ENCODE measurements around the gene DBN1. TPM values are rescaled to one million over a fixed set of nuclear protein-coding genes. Genes with fewer than 3 reads are reported as not detected.

DBN1 gene
- polyA plus RNA-seq, 1 of the 3 experiments (the other 2 are of a cell fraction) = 244 TPM

GRCh38 chr5:177520916-177521513, 47.6 kb upstream of the DBN1 start (continued):
- TF ChIP-seq USF1 (IDR thresholded peaks at IDR 0.05; ENCODE audit: borderline replicate concordance, low read depth) (no peak), CHD2 (IDR thresholded peaks at IDR 0.05; ENCODE audit: low read length, partially characterized antibody) (no peak), FOXM1 (IDR thresholded peaks at IDR 0.05; ENCODE audit: low read depth) (no peak), EP300 (IDR thresholded peaks at IDR 0.05; ENCODE audit: borderline replicate concordance in 1 of 2, low read depth in 1 of 2, low read length in 1 of 2) (no peak), RAD21 (IDR thresholded peaks at IDR 0.05; ENCODE audit: low read length) (no peak), SIN3A (IDR thresholded peaks at IDR 0.05; ENCODE audit: borderline replicate concordance, low read depth, low read length) (no peak), JUND (IDR thresholded peaks at IDR 0.05) (no peak), NFIC (IDR thresholded peaks at IDR 0.05; ENCODE audit: borderline replicate concordance) (no peak), GATA2 (CRISPR knock-in tag; IDR thresholded peaks at IDR 0.05) (no peak), FOSL2 (IDR thresholded peaks at IDR 0.05; ENCODE audit: borderline replicate concordance, low read depth) (no peak)

- POLR2A ChIA-PET = no interaction called here
- Histone ChIP-seq H3K79me2 (ENCODE audit: insufficient read depth) (peaks cover 29% of the 10 kb centered on the region), H3K9me2 (no peaks in the 10 kb centered on the region), H3K4me2 (no peak overlapping the region), H3K36me3 (replicated peaks in 1 of 2; ENCODE audit: control insufficient read depth in 1 of 2, insufficient read depth in 2 of 2, low read length in 1 of 2) (peaks cover 16 to 56% of the 10 kb centered on the region in 2 experiments), H3K4me3 (ENCODE audit: low read depth in 2 of 2, low read length in 1 of 2) (no peak overlapping the region), H3F3A (replicated peaks; ENCODE audit: insufficient read depth) (peaks cover 10% of the 10 kb centered on the region), H3K4me1 (ENCODE audit: control insufficient read depth in 1 of 2, insufficient read depth in 2 of 2, low read depth in 1 of 2, low read length in 1 of 2) (peaks cover 6 to 15% of the 10 kb centered on the region in 2 experiments; a peak in 2 of 4 replicates), H3K27me3 (ENCODE audit: insufficient read depth) (no peaks in the 10 kb centered on the region), H2AFZ (ENCODE audit: low read depth) (no peak overlapping the region), H3K9ac (no peak overlapping the region), H3K27ac (ENCODE audit: low read depth in 2 of 2, low read length in 1 of 2) (no peak overlapping the region), H3K9me3 (no peaks in the 10 kb centered on the region), H4K20me1 (ENCODE audit: insufficient read depth) (no peaks in the 10 kb centered on the region)
- WGBS (ENCODE audit: low lambda C conversion rate) = 98% methylated on average over 3 of the region's 3 CpGs
- CTCF ChIA-PET = interaction anchor here (1.0 to 3.7 kb wide), 4 partner anchors 13 to 26 kb away, joined by 3 to 15 read pairs (median 3); no protein-coding TSS in a partner anchor
- DNase-seq = no peak
- TF ChIP-seq MEF2A (IDR thresholded peaks at IDR 0.05; ENCODE audit: borderline replicate concordance, low read depth) (no peak), CTCF (IDR thresholded peaks at IDR 0.05) (no peak), YY1 (IDR thresholded peaks at IDR 0.05; ENCODE audit: low read depth) (no peak), GABPA (IDR thresholded peaks at IDR 0.05; ENCODE audit: low read depth) (no peak), TCF12 (IDR thresholded peaks at IDR 0.05) (no peak), FOSL2 (IDR thresholded peaks at IDR 0.05; ENCODE audit: borderline replicate concordance, low read depth) (no peak), CHD2 (IDR thresholded peaks at IDR 0.05; ENCODE audit: low read length, partially characterized antibody) (no peak), RFX5 (IDR thresholded peaks at IDR 0.05; ENCODE audit: low read length) (no peak), SIN3A (IDR thresholded peaks at IDR 0.05; ENCODE audit: borderline replicate concordance, low read depth, low read length) (no peak), FOXJ3 (CRISPR knock-in tag; IDR thresholded peaks at IDR 0.05) (no peak), TAF1 (IDR thresholded peaks at IDR 0.05; ENCODE audit: borderline replicate concordance, low read depth, low read length) (no peak), EP300 (IDR thresholded peaks at IDR 0.05; ENCODE audit: borderline replicate concordance in 1 of 2, low read depth in 1 of 2, low read length in 1 of 2) (no peak), MAX (IDR thresholded peaks at IDR 0.05; ENCODE audit: low read depth) (no peak), NFIC (IDR thresholded peaks at IDR 0.05; ENCODE audit: borderline replicate concordance) (no peak)
These were observed 46.8 kb upstream of the DBN1 start for GRCh38 chr5:177520271-177520670.

Data from SK-N-SH (cell line).